ENCODE results near the gene FBXO22.

The FBXO22 gene

GRCh38 chr15:75918135-75918534, 14.5 kb downstream of the FBXO22 start:
- DNase-seq (ENCODE audit: low read depth in 1 of 2, low spot score in 1 of 2) = no peak

DNA sequence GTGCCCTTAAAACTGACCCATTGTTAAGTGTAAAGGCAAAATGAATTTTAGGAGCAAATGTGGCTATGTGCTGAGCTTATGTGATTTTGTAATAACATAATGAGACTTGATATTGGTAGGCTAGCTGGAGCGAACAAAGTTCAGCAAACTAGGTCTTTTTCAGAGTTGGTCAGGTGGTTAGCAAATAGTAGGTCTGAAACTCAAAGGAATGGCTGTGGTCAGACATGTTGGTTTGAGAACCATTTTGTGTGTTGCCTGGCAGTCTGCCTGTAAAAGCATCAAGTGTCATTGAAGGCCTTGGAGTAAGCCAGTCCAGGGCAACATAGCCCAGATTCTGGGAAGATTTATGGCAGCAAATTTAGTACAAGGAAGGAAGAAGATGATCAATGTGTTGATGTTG, 16.4 kb downstream of the FBXO22 start:
- no peak for DNase-seq (ENCODE audit: low read depth in 1 of 2, low spot score in 1 of 2)

DNA sequence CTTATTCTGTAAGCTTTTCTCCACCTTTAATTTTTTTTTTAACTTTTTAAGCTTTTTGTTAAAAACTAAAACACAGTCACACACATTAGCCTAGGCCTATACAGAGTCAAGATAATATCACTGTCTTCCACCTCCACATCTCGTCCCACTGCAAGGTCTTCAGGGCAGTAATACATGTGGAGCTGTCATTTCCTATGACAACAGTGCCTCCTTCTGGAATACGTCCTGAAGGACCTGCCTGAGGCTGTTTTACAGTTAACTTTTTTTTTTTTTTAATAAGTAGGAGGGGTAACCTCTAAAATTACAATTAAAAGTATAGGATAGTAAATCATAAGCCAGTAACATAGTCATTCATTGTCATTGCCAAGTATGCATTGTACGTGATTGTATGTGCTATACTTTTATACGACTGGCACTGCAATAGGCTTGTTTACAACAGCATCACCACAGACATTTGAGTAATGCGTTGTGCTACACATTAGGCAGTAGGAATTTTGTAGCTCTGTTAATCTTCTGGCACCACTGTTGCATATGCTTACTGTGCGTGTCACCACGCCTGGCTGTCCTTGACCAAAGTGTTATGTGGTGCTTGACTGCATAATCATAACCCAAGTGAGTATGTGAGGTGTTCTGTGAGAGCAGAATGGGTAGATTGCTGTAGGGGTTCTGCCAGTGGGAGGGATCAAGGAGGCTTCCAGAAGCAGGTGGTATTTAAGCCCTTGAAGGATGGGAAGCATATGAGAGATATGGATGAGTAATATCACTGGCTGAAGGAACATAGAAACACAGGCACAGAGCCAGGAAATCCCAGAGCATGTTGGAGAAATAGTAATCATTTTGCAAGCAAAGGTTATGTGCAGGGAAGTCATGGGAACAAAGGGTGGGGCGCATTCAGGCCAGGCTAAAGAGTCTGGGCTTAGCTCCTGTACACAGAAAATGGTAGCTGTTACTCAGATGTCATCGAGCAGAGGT, 18.3 kb downstream of the FBXO22 start:
- no peak for DNase-seq (ENCODE audit: low read depth in 1 of 2, low spot score in 1 of 2)

DNA sequence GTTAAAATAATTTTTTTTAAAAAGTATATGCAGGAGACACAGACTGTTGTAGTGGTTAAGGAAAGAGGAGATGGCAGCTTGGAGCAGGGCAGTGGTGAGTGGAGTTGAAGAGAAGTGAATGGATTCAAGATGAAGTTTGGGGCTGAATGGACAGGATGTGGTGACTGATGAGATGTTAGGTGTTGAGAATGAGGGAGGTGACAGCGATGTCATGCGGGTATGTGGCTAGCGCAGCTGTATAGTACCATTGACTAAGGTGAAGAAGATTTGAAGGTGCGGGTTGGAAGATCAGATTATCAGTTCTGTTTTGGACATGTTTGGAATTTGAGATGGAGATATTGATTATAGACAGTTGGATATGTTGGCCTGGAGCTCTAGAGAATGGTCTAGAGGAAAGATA, 20.1 kb downstream of the FBXO22 start:
- DNase-seq (ENCODE audit: low read depth in 1 of 2, low spot score in 1 of 2) = no peak

GRCh38 chr15:75924576-75924975, 20.9 kb downstream of the FBXO22 start:
- DNase-seq (ENCODE audit: low read depth in 1 of 2, low spot score in 1 of 2) = no peak

- DNase-seq (ENCODE audit: low read depth in 1 of 2, low spot score in 1 of 2) = no peak
Measured at GRCh38 chr15:75925440-75925839, 21.8 kb downstream of the FBXO22 start.

DNA sequence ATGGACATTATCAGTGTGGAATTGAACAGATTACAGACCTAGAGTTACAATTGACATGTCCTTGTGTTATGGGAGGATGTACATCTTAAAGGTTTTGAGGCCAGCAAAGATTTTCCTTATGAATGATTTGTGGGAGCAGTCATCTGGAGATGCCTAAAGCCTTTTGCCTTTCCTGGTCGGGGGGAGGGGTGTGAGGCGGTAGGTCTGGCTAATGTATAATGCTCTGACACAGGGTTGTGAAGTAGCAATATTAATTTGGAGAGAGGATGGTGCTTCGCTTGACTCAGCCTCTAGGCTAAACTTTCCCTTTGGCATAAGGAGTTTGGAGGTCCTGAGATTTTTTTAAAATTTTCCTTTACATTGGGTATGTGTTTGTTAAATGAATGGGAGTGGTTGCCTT, 23.3 kb downstream of the FBXO22 start:
- DNase-seq (ENCODE audit: low read depth in 1 of 2, low spot score in 1 of 2) = no peak

DNA sequence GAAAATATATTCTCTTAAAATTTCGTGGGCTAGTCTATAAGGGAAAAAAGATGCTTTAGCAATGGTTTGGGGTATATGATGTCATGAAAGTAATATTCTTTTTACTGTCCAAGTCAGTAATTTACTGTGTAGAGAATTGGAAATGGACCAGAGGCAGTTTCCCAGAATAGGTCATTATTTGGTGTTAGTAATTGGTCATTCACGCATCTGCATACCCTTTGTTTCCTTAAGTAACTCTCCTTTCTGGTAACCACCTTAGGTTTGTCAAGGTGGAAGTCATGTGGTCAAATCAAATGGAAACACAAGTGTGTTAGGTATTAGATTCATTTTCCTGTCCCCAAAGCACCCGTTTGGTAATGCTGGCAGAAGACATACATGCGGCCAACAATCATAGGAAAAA, 23.9 kb downstream of the FBXO22 start:
- DNase-seq (ENCODE audit: low read depth in 1 of 2, low spot score in 1 of 2) = no peak

- DNase-seq (ENCODE audit: low read depth in 1 of 2, low spot score in 1 of 2) = no peak
Measured at GRCh38 chr15:75928680-75929608, 25.3 kb downstream of the FBXO22 start.

GRCh38 chr15:75929799-75930565, 26.3 kb downstream of the FBXO22 start:
- no peak for DNase-seq (ENCODE audit: low read depth in 1 of 2, low spot score in 1 of 2)

DNA sequence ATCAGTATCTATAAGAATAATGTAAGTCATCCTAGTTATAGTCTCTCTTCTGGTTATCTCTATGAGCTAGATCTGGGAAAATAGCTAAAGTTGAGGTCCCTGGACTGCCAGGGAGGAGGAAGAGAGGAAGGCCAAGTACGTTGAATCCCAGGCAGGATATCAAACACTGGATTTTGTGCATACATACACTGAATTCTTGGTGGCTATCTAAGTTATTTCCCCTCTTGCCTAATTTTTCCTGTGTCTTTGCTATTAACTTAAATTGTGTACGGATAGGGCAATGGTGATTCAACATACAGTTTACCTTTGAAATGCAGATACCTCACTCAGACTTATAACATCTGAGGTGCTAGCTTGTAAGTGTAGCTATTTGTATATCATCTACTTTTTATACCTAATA, 27.2 kb downstream of the FBXO22 start:
- DNase-seq (ENCODE audit: low read depth in 1 of 2, low spot score in 1 of 2) = no peak

DNA sequence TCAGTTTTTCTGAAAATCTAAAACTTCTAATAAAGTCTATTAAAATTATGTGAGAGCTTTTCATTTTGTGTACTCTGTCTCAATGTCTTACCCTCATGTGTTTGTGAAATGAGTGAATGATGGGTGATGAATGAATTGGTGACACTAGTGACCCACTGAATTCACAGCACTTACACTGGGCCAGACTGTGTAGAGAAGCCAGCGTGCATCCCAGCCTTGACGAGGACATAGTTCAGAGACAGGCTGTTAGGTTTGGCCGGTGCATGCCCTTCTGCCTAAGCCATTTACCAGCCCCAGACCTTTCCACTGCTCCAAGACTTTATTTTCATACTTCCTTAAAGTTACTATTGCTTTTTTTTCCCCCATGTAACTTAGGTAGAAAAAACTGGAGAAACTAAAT, 38.8 kb downstream of the FBXO22 start:
- no peak for DNase-seq (ENCODE audit: low read depth in 1 of 2, low spot score in 1 of 2)

DNA sequence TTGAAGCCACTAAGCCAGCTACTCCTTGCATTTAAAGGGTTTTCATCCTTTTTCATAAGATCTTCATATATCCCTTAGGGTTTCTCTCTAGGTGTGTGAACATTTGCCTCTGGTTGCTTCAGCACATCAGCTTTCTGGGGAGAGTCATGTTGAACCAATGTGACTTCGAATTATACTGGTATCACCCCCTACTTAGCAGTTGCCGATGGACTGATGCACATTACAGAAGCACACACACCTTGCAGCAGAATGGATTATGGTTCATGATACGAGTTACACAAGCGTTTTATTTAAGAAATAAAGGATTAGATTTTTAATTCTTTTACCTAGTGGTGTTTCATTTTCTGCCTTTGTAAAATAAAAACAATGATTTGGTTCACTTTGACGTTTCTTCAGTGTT, 39.6 kb downstream of the FBXO22 start:
- no peak for DNase-seq (ENCODE audit: low read depth in 1 of 2, low spot score in 1 of 2)

DNA sequence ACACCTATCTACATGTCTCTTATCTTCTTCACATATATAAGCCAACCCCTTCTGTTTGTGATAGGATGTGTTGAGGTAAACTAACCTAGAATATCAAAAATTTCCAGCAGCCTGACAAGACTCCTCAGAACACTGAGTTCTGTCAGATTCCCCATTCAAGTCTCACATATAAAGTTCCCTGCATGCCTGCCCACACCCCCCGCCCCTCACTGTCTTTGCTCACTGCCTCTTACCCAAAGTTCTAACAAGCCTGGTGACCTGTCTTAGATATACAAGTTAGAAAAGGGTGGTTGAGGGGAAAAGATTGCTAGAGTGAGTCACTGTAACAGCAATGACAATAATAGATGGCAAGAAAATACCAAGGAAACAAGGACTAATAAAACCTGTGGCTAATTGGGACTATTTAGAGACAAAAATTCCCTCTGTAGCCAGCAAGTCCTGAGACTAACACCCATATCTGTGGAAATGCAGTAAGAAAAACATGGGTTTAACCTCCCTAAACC, 40.1 kb downstream of the FBXO22 start:
- DNase-seq (ENCODE audit: low read depth in 1 of 2, low spot score in 1 of 2) = no peak

DNA sequence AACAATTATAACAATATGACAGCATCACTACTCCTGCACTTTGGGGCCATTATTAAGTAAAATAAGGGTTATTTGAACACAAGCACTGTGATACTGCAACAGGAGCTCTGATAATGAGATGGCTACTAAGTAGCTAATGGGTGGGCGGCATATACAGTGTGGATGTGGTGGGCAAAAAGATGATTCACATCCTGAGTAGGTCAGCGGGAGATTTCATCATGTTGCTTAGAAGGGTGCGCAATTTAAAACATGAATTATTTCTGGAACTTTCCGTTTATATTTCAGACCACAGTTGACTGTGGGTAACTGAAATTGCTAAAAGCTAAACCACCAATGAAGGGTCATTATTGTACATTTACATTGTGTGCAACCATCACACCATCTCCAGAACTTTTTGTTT, 42.3 kb downstream of the FBXO22 start:
- DNase-seq (ENCODE audit: low read depth in 1 of 2, low spot score in 1 of 2) = no peak

DNA sequence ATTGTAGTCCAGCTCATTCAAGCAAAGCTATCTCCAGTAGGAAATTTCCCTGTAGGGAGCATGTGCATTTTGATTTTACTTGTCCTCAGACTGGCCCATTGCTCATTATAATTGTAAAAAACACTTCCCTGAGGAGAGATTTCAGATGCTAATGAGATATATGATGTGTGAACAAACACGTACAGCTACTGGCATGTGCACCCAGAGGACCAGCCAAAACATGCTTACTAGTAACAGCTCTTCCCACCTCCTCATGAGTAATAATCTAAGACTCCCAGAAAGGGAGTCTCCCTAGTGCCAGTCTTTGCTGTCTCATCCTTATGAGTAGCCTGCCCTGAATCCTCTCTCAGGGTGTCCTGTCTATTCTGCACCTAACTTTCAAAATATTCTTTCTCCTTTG, 43.4 kb downstream of the FBXO22 start:
- no peak for DNase-seq (ENCODE audit: low read depth in 1 of 2, low spot score in 1 of 2)

DNA sequence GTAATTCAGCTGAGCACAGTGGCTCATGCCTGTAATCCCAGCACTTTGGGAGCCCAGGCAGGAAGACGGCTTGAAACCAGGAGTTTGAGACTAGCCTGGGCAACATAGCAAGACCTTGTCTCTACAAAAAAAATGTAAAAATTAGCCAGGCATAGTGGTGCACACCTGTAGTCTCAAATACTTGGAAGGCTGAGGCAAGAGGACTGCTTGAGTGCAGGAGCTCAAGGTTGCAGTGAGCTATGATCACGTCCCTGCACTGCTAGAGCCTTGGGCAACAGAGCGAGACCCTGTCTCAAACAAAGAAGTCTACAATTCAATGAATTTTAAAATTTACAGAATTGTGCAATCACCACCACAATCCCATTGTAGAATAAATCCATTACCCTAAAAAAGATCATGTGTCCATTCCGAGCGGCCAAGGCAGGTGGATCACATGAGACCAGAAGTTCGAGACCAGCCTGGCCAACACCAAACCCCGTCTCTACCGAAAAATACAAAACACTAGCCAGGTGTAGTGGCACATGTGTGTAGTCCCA, 45.2 kb downstream of the FBXO22 start:
- no peak for DNase-seq (ENCODE audit: low read depth in 1 of 2, low spot score in 1 of 2)

DNA sequence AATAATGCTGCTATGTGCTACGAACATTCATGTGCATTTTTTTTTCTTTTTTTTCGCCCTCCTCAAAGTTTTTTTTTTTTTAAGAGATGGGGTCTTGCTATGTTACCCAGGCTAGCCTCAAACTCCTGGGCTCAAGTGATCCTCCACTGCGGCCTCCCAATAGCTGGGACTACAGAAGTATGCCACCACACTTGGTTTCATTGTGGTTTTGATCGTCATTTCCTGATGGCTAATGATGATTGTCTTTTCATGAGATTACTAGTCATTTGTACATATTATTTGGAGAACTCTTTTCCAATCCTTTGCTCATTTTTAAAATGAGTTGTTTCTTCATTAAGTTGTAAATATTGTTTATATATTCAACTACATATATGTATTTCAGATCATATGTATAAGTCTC, 48.8 kb downstream of the FBXO22 start:
- DNase-seq (ENCODE audit: low read depth in 1 of 2, low spot score in 1 of 2) = no peak

- no peak for DNase-seq (ENCODE audit: low read depth in 1 of 2, low spot score in 1 of 2)
Measured at GRCh38 chr15:75955720-75956119, 52.0 kb downstream of the FBXO22 start.

DNA sequence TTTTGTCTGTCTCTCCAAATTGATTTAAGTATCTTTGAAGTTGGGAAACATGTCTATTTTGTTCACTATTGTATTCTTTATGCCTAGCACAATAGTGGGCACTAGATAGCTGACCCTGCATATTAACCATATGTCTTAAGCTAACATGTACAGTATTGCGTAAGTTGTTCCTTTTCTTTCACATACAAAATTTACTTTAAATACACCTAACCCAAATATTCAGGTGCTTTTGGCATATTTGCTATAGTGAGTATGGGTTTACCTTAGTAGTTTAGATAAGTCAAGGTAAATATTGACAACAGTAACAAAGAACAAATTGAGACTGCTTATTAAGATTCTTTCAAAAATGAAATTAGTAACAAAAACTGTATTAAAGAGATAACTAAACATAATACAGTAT, 57.7 kb downstream of the FBXO22 start:
- DNase-seq (ENCODE audit: low read depth in 1 of 2, low spot score in 1 of 2) = no peak

DNA sequence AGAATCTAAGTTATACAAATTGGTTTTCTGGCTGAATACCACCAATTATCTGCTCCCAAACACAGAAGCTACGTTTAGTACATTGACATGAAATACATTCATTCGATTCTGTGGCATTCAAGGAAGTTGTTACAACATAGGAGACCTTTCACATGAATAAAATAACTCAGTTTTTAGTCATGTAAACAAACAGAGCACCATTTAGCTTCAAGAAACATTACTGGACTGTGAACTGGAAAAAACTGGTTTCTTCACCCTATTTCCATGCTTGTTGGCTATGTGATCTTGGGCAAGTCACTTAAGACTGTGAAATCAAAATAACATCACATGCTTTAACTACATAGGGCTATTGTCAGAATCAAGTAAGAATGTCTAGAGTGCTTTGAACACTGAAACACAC, 62.4 kb downstream of the FBXO22 start:
- no peak for DNase-seq (ENCODE audit: low read depth in 1 of 2, low spot score in 1 of 2)
